OCI-LY1 (cell line): ENCODE results near the gene LATS2.

Experiments used
- EZH2 ChIP-seq: fragments of 200-600 bp; sonication (generic), shearing (Covaris generic); IDR thresholded peaks from 2 replicates; pipeline ENCODE4 v1.8.0; 2017; ENCODE audit warnings: borderline replicate concordance, mixed run types, mild to moderate bottlenecking, antibody characterized with exemption, low read length, moderate library complexity, mixed read lengths
- TF ChIP-seq, protein P1 (sequence below): fragments of 200-600 bp; sonication (generic), shearing (Covaris generic); IDR thresholded peaks from 2 replicates; pipeline ENCODE4 v1.5.1; 2017; ENCODE audit warnings: mild to moderate bottlenecking, antibody characterized with exemption, low read length, moderate library complexity, mixed read lengths

GRCh38 chr13:21079761-21080592, 18.6 kb upstream of the LATS2 start:
- TF ChIP-seq EZH2, result no peak
- TF ChIP-seq, protein P1, sequence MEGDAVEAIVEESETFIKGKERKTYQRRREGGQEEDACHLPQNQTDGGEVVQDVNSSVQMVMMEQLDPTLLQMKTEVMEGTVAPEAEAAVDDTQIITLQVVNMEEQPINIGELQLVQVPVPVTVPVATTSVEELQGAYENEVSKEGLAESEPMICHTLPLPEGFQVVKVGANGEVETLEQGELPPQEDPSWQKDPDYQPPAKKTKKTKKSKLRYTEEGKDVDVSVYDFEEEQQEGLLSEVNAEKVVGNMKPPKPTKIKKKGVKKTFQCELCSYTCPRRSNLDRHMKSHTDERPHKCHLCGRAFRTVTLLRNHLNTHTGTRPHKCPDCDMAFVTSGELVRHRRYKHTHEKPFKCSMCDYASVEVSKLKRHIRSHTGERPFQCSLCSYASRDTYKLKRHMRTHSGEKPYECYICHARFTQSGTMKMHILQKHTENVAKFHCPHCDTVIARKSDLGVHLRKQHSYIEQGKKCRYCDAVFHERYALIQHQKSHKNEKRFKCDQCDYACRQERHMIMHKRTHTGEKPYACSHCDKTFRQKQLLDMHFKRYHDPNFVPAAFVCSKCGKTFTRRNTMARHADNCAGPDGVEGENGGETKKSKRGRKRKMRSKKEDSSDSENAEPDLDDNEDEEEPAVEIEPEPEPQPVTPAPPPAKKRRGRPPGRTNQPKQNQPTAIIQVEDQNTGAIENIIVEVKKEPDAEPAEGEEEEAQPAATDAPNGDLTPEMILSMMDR, result no peak
